Hepatic stellate cell (primary cell): ENCODE results near the gene SLC22A7.
A peak's percentile ranks its signal among the peaks of the same experiment; 100 is the strongest.
"Not testable (repeated sequence)": the region's sequence is repeated elsewhere in the genome, so short reads cannot be mapped to it uniquely, and the experiment has no call there.

ENCODE experiments used
- DNase-seq: peaks from one replicate; pipeline ENCODE4 v3.0.0; 2011; ENCODE audit warnings: low spot score

Gene SLC22A7

DNA sequence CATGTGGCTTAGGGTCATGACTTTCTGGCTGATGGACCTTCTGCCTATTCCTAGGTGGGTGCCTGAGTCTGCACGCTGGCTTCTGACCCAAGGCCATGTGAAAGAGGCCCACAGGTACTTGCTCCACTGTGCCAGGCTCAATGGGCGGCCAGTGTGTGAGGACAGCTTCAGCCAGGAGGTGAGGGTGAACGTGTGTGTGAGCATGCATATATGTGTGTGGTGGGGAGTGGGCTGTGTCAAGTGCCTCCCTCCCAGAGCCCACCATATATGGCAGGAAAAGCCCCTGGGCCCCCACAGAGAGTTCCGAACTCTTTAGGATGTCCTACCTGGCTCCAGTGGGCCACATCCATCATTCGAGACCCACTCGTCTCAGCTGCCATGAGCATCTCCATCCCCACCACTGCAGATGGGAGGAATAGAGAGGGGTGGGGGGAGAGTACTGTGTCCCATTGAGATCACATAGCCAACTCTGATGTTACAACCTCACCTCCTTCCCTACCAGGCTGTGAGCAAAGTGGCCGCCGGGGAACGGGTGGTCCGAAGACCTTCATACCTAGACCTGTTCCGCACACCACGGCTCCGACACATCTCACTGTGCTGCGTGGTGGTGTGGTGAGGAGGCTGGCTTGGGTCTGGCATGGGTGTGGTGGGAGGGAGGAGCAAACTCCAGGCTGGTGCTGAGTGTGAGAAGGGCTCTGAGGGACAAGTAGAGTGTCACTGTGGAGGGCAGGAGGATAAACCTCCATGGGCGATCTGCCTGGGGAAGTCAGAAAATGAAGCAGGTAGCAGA, 3.2 kb downstream of the SLC22A7 start:
- no peak for DNase-seq

DNA sequence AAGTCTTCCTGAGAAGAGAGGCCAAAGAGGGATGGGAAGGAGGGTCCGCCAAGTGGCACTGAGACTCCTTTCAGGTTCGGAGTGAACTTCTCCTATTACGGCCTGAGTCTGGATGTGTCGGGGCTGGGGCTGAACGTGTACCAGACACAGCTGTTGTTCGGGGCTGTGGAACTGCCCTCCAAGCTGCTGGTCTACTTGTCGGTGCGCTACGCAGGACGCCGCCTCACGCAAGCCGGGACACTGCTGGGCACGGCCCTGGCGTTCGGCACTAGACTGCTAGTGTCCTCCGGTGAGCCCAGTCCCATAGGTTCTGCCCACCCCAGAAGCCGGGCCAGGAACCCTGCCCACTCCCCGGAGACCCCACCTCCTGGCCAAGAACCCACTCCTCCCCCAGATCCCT, 4.1 kb downstream of the SLC22A7 start:
- no peak for DNase-seq

DNA sequence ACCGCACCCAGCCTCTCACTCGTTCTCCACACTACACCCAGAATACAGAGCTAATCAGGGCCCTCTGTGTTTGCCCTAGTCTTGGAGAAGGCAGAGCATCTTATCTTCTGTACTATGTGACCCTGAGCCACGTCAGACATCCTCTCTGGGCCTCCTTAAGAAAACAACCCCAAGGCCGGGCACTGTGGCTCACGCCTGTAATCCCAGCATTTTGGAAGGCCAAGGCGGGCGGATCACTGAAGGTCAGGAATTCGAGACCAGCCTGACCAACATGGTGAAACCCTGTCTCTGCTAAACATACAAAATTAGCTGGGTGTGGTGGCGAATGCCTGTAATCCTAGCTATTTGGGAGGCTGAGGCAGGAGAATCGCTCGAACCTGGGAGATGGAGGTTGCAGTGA, 4.9 kb downstream of the SLC22A7 start:
- not testable (repeated sequence) for DNase-seq

DNA sequence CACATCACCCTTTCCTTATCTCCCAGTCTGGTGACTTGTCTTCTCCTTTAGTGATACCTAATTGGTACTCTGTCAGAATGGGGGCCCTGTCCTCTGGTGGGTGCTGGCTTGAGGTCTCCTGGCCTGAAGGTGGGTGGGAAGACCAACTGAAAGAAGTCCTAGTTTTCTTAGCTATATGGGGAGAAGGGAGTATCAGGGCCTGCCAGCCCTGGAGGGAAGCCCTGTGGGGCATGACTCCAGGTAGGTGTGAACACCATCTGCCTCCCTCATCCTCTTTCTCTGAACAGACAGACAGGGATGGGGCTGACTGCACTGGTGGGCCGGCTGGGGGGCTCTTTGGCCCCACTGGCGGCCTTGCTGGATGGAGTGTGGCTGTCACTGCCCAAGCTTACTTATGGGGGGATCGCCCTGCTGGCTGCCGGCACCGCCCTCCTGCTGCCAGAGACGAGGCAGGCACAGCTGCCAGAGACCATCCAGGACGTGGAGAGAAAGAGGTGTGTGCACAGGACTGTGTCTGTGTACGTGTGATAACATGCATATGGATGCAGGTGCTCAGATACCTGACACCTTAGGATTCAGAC, 5.8 kb downstream of the SLC22A7 start:
- DNase-seq = no peak

DNA sequence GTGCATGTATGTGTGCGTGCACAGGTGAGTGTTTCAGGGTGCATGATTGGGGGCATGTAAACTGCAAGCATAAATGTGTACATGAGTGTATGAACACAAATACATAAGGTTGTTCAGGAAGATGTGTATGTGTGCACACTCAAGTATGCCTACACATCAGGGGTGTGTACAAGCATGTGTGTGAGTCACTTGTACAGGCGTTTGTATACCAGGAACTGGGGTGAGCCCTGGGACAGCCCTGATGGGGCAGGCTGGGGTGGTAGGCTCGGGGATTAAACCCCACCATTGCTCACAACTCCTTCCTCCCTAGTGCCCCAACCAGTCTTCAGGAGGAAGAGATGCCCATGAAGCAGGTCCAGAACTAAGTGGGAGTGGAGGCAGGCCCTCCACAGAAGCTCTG, 6.3 kb downstream of the SLC22A7 start:
- no peak for DNase-seq

DNA sequence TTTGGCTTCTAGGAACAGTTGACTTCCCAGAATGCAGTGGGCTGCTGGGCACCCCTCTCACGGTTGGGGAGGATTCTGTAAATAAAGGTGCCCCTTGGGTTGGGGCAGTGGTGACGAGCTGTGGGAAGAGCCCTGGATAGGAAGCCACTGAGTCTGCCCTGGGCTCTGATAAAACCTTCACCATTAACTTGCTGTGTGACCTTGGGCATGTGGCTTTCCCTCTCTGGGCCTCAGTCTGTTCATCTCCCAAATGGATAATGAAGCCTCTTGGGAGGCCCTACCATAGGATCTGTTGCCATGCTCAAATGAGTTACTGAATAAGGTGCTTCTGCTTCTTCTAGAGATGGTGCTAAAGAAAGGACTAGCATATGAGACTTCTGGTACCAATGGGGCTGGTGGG, 6.8 kb downstream of the SLC22A7 start:
- DNase-seq = no peak

GRCh38 chr6:43306086-43306485, 8.0 kb downstream of the SLC22A7 start:
- DNase-seq = no peak

DNA sequence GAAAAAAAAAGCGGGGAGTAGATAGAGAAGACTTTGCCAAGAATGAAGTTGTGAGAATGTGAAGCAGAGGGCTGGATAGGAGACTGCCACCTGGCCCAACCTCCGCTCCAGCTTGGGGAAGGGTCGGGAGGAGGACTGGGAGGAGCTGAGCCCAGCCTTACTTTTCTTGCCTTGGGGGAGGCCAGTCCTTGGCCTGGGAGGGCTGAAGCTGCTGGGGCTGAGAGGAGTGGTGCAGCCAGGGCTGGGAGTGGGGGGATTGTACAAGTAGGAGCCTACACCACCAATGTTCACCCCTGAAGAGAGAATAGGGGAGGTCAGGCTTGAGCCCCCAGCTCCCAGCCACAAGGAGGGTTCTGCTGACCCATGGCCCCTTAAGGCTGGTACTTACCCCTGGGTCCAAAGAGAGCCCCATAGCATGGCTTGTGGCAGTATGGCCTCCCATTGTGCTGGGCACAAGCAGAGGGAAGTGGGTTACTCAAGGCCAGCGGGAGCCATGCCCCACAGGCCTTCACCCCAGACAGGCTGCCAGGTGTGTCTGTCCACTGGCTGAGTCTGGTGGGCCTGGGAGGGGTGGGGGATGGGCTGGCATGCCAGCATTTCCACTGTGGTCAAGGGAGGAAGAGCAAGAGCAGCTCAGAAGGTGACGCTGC, 9.5 kb downstream of the SLC22A7 start:
- DNase-seq = no peak

DNA sequence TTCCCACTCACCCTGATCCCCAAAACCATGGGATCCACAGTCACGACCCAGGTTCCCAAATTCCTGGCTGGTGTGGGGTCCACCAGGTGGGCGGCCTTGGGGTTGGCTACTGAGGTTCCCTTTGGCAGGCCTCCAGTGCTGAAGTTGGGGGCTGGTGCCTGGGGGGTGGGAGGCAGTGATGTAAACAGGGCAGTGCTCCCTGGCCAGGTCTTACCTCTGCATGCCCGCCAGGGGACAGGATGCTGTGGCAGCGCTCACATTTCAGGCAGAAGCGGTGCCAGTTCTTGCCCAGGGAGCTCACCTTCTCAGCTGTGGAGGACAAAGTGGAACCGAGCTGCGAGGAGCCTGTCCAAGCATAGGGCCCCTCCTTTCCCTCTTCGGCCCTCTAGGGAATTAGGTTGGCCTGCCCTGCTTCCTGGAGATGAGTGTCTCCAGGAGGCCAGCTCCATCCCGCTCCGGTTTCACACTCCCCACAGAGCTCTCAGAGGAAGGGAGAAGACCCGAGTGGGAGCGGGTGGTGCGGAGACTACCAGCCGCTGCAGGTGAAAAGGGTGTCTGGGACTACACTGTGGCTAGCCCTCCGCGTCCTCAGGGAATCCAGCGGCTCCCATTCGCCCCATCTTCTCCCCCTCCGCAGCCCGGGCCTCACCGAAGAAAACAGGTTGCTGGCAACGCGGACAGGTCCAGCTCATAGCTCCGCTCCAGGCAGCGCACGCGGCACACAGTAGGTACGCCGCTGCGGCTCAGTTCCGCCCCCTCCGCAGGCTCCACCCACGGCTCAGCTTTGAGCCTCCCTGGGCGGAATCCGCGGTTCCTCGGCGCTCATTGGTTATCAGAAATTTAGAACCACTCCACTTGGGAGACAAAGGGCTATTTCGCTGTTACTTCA, 10.3 kb downstream of the SLC22A7 start, which contains the start of gene CRIP3:
TSS of gene CRIP3 (minus strand) at position 726 of the 889 bp plus-strand sequence. CDS start at position 692, 34 bp downstream.
- peak; percentile 77 for DNase-seq

GRCh38 chr6:43308990-43309477, 11.0 kb downstream of the SLC22A7 start:
- DNase-seq = no peak

DNA sequence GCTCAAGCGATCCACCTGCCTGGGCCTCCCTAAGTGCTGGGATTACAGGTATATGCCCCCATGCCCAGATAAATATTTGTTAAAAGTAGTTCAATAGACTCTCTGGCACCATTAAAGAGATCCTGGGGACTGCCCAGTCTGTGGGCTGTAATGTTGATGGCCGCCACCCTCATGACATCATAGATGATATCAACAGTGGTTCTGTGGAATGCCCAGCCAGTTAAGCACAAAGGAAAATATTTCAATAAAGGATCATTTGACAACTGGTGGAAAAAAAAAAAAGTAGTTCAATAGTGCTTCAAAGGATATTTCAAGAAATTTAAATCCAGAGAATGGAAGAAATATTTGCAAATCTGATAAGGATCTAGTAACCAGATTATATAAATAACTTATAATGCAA, 12.1 kb downstream of the SLC22A7 start:
- DNase-seq = no peak

GRCh38 chr6:43310624-43311023, 12.6 kb downstream of the SLC22A7 start:
- DNase-seq = no peak

- DNase-seq = no peak
These were observed 13.6 kb downstream of the SLC22A7 start for GRCh38 chr6:43311666-43312065.

DNA sequence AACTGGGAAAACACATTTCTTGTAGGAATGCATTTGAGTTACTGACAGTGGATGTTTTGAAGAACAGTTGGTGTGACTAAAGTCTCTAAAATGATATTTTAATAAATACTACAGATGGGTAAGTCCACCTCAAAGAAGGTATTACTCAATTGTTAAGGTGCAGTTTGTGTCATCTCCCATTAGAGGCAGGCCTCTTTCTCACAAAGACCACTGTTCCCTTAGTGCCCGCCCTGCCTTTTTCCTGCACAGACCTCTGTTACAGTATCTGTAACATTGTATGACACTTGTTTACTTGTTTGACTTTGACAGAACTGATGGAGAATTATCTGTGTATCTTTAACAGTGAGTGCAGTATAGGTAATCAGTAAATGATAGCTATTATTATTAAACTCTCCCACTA, 15.8 kb downstream of the SLC22A7 start:
- DNase-seq = no peak

- no peak for DNase-seq
These were observed 20.0 kb downstream of the SLC22A7 start for GRCh38 chr6:43318011-43318410.

GRCh38 chr6:43325876-43326275, 27.8 kb downstream of the SLC22A7 start:
- no peak for DNase-seq

GRCh38 chr6:43328528-43328927, 30.5 kb downstream of the SLC22A7 start:
- no peak for DNase-seq

DNA sequence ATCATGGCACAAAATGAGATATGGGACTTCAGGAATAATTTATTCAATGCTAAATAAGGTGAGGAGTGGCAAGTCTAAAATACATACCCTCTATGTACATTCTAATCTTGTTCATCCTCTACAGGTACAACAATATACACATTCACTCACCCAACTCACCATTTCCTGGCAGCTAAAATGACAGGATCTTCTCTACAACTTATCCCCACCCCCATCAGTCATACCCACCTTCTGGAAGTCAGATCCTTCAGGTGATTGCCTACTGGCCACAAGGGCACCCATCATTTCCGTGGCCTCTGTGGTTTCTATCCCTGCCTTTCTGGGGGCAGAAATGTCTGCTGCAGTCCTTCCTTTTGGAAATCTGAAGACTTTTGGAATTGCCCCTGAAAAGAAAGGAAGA, 33.4 kb downstream of the SLC22A7 start:
- no peak for DNase-seq

- DNase-seq = no peak
These were observed 33.8 kb downstream of the SLC22A7 start for GRCh38 chr6:43331891-43332290.

- peak; percentile 12 for DNase-seq
These were observed 36.5 kb downstream of the SLC22A7 start for GRCh38 chr6:43334466-43335095.

GRCh38 chr6:43335469-43335868, 37.4 kb downstream of the SLC22A7 start:
- DNase-seq = no peak

- no peak for DNase-seq
These were observed 38.3 kb downstream of the SLC22A7 start for GRCh38 chr6:43336382-43336781.
